Spleen (tissue), 7 donors: ENCODE results near the gene SHC3.

Source experiments
- CTCF ChIP-seq, 11 experiments: fragments of 200-600 bp in 7 of 11; fragments of 450-650 bp in 4 of 11; sonication (generic) in 4 of 11; IDR thresholded peaks in 8 of 11; conservative IDR thresholded peaks in 3 of 11; 1 replicate in 7 of 11; 2 replicates in 4 of 11; pipeline versions ENCODE4 v1.4.0 to v1.8.0; 2016 to 2021; ENCODE audit warnings: antibody characterized with exemption in 11 of 11, inconsistent platforms in 4 of 11, mild to moderate bottlenecking in 1 of 11
- POLR2A ChIP-seq, 3 donors: fragments of 450-650 bp; IDR thresholded peaks; one replicate each; pipeline ENCODE4 v1.5.1; 2017; ENCODE audit warnings: antibody characterized with exemption in 3 of 3, mild to moderate bottlenecking in 1 of 3
- donor health status: DM: no; HTN: no; CAD: no; lungs with moderate emphysema.
- donor health status: DM: no; HTN: no; CAD: no.
- donor health status: DM: no; HTN: no; CAD: no.

DNA sequence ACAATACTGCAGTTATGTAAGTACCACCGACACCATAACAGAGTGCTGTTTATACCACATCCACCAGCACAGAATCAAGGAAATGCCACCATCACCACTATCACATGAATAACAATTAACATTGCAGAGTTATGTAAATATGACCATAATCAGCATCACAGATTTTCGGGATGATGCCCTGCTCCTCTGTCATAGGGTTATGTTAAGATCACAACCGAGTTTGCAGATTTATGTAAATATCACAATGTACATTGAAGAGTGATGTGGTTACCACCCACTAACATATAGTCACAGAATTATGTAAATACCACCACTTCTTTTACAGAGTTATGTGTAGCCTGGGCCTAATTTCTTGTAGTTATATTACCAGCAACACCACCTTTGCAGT, 61.8 kb downstream of the SHC3 start:
- no peak for TF ChIP-seq CTCF (IDR thresholded peaks at IDR 0.05 in 8 of 11, conservative IDR thresholded peaks at IDR 0.05 in 3 of 11)
- TF ChIP-seq POLR2A (IDR thresholded peaks at IDR 0.05) = no peak
